GM18519 (cell line): Measurements from ENCODE around the gene SH3TC2.

Experiments used
- ATAC-seq: cut with Tn5 transposase; IDR thresholded peaks from one replicate; pipeline ENCODE4 v1.9.1; 2021; ENCODE audit warnings: mild to moderate bottlenecking, moderate library complexity; ENCODE audit not compliant: unreplicated experiment, low FRiP score

Gene SH3TC2

GRCh38 chr5:148956477-148957385 lies 106.1 kb downstream of the SH3TC2 start:
- no peak for ATAC-seq
